GM23338 (cell line): ENCODE results near the gene MARCHF9. TPM values are rescaled to one million over a fixed set of nuclear protein-coding genes. Genes with fewer than 3 reads are reported as not detected.

ENCODE experiments used
- CREB1 ChIP-seq: fragments of 250-450 bp; sonication (Bioruptor Pico); IDR thresholded peaks from 2 replicates; pipeline ENCODE4 v1.5.0; 2020; ENCODE audit warnings: low read depth, mild to moderate bottlenecking, moderate library complexity
- EZH2phosphoT487 ChIP-seq: fragments of 200-600 bp; sonication (generic); IDR thresholded peaks from one replicate; pipeline ENCODE4 v1.8.1; 2018; ENCODE audit warnings: antibody characterized with exemption; ENCODE audit not compliant: unreplicated experiment
- JUNB ChIP-seq: IDR thresholded peaks from one replicate; pipeline ENCODE4 v1.6.1; 2016; ENCODE audit warnings: antibody characterized with exemption; ENCODE audit not compliant: unreplicated experiment
- POLR2AphosphoS5 ChIP-seq: IDR thresholded peaks from 2 replicates; pipeline ENCODE4 v1.6.1; 2016; ENCODE audit warnings: antibody characterized with exemption, low read depth
- STAT1 ChIP-seq: IDR thresholded peaks from one replicate; pipeline ENCODE4 v1.6.1; 2016; ENCODE audit warnings: antibody characterized with exemption; ENCODE audit not compliant: unreplicated experiment
- ZNF114 ChIP-seq: fragments of 250-450 bp; sonication (Bioruptor Pico); IDR thresholded peaks from 2 replicates; pipeline ENCODE4 v1.5.0; 2020; ENCODE audit warnings: mild to moderate bottlenecking, moderate library complexity
- polyA plus RNA-seq: library from polyadenylated mRNA; unstranded; fragments of >200 nt; fragmentation: Nextera tagmentation; extraction: Ambion mirVana; gene quantifications from 2 replicates; pipeline ENCODE4 v1.2.1, GENCODE V29; 2016
- total RNA-seq: library from RNA; depleted of rRNA; stranded (reverse); fragments of >200 nt; shearing (Covaris generic); gene quantifications from 2 replicates; pipeline ENCODE4 v1.2.3, GENCODE V29; 2014
- TF ChIP-seq, protein P1 (sequence below): fragments of 250-450 bp; sonication (Bioruptor Pico); IDR thresholded peaks from 2 replicates; pipeline ENCODE4 v1.5.0; 2020; ENCODE audit warnings: mild to moderate bottlenecking, moderate library complexity
- TF ChIP-seq, protein P2 (sequence below): IDR thresholded peaks from 2 replicates; pipeline ENCODE4 v1.6.1; 2016; ENCODE audit warnings: antibody characterized with exemption

MARCHF9 gene
- total and polyA plus RNA-seq, 2 experiments from 2014 or later = 2.9 to 3.3 TPM

DNA sequence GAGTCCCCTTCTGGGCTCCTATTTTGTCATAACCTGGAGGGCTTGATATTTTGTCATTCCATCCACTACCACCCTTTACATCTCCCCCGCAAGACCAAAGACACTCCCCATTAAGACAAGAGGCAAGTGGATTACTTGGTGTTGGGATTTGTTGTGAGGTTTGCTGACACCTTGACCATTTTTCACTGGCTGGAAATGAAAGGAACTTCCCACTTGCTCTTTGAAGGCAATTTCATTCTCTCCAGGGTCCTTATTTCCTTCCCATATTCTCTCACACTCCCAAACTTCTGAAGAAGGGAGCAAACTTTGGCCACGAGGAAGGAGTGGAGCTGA is 31.3 kb upstream of the MARCHF9 start (continued):
- TF ChIP-seq, protein P1, sequence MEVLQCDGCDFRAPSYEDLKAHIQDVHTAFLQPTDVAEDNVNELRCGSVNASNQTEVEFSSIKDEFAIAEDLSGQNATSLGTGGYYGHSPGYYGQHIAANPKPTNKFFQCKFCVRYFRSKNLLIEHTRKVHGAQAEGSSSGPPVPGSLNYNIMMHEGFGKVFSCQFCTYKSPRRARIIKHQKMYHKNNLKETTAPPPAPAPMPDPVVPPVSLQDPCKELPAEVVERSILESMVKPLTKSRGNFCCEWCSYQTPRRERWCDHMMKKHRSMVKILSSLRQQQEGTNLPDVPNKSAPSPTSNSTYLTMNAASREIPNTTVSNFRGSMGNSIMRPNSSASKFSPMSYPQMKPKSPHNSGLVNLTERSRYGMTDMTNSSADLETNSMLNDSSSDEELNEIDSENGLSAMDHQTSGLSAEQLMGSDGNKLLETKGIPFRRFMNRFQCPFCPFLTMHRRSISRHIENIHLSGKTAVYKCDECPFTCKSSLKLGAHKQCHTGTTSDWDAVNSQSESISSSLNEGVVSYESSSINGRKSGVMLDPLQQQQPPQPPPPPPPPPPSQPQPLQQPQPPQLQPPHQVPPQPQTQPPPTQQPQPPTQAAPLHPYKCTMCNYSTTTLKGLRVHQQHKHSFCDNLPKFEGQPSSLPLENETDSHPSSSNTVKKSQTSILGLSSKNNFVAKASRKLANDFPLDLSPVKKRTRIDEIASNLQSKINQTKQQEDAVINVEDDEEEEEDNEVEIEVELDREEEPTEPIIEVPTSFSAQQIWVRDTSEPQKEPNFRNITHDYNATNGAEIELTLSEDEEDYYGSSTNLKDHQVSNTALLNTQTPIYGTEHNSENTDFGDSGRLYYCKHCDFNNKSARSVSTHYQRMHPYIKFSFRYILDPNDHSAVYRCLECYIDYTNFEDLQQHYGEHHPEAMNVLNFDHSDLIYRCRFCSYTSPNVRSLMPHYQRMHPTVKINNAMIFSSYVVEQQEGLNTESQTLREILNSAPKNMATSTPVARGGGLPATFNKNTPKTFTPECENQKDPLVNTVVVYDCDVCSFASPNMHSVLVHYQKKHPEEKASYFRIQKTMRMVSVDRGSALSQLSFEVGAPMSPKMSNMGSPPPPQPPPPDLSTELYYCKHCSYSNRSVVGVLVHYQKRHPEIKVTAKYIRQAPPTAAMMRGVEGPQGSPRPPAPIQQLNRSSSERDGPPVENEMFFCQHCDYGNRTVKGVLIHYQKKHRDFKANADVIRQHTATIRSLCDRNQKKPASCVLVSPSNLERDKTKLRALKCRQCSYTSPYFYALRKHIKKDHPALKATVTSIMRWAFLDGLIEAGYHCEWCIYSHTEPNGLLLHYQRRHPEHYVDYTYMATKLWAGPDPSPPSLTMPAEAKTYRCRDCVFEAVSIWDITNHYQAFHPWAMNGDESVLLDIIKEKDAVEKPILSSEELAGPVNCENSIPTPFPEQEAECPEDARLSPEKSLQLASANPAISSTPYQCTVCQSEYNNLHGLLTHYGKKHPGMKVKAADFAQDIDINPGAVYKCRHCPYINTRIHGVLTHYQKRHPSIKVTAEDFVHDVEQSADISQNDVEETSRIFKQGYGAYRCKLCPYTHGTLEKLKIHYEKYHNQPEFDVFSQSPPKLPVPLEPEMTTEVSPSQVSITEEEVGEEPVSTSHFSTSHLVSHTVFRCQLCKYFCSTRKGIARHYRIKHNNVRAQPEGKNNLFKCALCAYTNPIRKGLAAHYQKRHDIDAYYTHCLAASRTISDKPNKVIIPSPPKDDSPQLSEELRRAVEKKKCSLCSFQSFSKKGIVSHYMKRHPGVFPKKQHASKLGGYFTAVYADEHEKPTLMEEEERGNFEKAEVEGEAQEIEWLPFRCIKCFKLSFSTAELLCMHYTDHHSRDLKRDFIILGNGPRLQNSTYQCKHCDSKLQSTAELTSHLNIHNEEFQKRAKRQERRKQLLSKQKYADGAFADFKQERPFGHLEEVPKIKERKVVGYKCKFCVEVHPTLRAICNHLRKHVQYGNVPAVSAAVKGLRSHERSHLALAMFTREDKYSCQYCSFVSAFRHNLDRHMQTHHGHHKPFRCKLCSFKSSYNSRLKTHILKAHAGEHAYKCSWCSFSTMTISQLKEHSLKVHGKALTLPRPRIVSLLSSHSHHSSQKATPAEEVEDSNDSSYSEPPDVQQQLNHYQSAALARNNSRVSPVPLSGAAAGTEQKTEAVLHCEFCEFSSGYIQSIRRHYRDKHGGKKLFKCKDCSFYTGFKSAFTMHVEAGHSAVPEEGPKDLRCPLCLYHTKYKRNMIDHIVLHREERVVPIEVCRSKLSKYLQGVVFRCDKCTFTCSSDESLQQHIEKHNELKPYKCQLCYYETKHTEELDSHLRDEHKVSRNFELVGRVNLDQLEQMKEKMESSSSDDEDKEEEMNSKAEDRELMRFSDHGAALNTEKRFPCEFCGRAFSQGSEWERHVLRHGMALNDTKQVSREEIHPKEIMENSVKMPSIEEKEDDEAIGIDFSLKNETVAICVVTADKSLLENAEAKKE (CRISPR knock-in tag) = no peak
- TF ChIP-seq CREB1 = no peak
- TF ChIP-seq POLR2AphosphoS5 = no peak
- TF ChIP-seq STAT1 = no peak
- TF ChIP-seq, protein P2, sequence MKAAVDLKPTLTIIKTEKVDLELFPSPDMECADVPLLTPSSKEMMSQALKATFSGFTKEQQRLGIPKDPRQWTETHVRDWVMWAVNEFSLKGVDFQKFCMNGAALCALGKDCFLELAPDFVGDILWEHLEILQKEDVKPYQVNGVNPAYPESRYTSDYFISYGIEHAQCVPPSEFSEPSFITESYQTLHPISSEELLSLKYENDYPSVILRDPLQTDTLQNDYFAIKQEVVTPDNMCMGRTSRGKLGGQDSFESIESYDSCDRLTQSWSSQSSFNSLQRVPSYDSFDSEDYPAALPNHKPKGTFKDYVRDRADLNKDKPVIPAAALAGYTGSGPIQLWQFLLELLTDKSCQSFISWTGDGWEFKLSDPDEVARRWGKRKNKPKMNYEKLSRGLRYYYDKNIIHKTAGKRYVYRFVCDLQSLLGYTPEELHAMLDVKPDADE = no peak
- TF ChIP-seq EZH2phosphoT487 = no peak
- TF ChIP-seq JUNB = no peak
- no peak for TF ChIP-seq ZNF114 (CRISPR knock-in tag)
